ENCODE measurements around the gene TFAP2E.
A peak's percentile ranks its signal among the peaks of the same experiment; 100 is the strongest.

Gene TFAP2E

DNA sequence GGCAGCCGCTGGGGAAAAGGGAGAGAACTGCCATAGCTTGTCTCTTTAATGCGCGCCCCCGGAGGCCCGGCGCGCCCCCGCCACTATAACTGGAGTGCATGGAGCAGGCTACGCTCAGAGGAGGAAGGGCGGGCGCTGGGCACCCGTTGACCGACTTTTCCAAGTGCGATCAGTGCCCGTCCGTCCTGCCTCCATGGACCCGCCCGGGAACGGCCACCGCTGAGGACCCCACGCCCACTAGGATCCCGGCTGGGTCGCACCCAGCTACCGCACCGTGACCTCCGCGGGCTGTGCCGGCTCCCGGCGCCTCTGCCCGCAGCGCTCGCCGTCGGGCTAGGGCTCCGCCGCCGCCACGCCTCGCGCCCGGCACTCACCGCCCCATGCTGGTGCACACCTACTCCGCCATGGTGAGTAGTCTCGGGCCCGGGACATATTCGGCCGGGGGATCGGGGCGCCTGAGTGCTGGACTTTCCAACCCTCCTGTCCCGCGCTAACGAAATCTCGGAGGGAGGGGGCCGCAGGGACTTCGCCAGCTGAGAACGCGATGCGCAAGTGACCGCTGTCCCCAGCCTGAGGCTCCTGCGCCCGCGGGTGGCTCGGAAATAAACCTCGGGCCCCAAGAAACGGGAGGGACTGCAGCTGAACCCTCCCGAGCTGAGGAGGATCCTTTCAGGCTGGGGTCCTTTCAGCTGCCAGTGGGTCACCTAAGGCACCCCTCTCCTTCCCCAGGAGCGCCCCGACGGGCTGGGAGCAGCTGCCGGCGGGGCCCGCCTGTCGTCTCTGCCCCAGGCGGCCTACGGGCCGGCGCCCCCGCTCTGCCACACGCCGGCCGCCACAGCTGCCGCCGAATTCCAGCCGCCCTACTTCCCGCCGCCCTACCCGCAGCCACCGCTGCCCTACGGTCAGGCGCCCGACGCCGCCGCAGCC lies at the start of gene TFAP2E:
TFAP2E (plus strand) TSS at position 117 of the 927 bp plus-strand sequence; CDS start at position 381, 264 bp downstream.
- DNase-seq, result peak; percentile 22 to 48

DNA sequence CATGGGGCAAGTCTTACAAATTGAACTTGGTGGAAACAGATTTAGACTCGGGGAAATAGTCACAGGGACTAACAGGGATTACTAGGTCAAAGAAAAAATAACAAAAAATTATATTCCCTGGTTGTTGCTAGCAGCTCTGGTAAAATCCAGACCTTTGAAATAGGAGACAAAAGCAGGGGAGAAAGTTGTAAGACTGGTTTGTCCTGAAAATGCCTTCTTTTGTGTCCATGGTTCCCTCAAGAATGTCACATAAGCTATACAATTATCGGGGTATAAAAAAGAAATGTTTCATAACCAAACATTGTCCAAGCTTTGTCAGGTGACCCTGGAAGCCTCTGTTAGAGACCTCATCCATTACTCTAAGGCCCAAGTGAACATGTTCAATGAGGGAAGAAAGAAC lies 49.0 kb upstream of the TFAP2E start:
- DNase-seq, result no peak

DNA sequence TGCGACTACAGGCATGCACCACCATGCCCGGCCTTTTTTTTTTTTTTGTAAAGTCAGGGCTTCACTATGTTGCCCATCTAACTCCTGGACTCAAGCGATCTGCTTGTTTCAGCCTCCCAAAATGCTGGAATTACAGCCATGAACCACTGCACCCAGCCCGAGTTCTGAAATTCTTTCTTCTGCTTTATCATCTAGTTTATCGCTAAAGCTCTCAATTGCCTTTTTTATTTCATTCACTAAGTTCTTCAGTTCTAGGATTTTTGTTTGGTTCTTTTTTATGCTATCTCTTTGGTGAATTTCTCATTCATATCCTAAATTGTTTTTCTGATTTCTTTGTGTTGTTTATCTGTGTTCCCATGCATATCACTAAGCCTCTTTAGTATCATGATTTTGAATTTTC lies 42.9 kb upstream of the TFAP2E start:
- no peak for DNase-seq

DNA sequence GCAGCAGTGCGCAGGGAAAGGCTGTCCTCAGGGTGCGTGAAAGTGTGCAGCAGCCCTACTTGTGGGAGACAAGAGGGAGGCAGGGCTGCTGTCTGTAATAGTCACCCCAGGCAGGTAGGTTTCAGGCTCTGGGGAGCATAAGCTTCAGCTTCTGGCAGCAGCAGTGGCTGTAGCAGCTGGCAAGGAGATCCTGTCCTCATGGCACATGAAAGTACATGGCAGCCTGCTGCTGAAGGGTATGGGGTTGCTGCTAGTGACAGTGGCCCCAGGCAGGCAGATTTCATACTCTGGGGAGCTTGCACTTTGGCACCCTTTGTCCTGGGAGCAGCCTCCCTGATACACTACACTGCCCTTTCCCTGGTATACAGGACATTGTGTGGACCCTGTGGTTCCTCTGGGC lies 42.2 kb upstream of the TFAP2E start:
- no peak for DNase-seq

DNA sequence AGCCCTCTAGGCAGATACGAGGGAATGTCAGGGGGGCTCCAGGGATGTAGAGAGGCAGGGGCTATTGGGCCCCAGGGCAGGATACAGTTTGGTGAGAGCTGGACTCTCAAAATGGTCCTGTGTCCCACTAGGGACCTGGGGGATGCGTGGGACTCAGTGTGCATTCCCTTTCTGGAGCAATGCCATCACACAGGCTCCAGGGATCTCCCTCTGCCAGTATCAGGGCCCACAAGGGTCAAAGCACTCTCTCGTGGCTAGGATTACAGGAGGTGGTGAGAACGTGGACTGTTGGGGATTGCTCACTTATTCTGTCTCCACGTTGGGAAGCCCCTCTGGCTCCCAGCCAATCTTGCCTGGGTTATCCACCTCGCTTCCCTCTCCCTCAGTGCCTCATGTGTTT lies 41.7 kb upstream of the TFAP2E start:
- DNase-seq, result no peak

DNA sequence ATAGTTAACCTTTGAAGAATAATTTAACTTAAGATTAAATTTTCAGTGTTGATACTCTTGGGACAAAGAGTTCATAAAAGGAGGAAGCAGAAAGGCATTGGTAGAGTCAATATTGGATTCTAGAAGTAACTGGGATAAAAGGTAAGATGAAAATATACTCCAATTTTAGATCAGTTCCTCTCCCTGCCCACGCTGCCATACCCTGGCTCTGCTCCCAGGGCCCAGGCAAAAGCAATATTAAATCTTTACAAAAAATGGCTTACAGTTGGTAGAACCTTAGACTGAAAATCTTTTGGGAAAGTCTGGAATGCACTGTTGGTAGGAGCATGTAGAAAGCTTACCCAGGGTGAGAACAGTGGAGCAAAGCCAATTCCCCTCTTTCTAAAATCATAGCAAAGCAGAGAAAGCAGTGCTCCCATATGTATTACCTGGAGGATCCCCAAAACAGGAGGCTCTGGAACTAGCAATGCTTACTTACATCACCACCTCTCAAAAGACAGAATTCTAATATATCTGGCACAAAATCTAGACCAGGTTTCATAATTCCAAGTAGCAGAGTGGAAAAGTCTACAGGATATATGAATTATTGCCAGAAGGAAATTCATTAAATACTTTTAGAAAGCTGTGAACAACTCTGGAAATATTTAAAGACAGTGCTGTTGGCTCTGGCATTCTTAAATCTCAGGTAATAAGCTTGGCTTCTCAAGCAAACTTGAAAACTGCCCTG lies 40.5 kb upstream of the TFAP2E start:
- DNase-seq, result peak in 1 of 2 donors; percentile 57

DNA sequence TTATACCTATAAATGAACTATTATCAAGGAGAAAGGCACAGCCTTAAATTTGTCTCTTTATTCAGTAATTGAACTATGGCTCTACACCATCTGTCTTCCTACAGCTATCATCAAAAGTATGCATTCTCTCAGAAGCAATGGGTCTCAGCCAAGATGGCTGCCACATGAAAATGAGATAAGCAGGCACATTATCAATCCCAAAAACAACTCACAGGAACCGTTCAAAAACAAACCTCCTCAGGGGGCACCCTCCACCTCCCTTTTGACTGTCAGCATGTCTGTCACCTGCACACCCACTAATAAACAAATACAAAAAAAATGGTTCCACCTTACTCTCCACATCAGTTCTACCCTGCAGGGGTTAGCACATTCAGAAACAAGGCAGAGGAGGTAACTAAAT lies 39.5 kb upstream of the TFAP2E start:
- DNase-seq, result no peak

DNA sequence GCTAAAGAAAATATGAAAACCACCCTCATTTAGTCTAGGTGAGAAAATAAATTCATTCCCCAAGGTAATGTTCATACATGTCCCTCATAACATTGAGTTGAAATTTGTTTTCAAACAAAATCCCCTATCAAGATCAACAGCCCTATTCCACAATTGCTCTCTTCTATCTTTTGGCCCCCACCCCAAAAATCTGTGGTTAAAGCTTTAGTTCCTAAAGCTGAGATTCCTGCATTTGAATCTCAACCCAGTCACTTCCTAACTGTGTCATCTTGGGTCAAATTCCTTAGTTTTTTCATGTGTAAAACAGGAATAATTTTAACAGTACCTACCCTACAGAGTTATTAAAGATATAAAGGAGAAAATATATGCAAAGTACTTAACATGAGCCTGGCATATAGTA lies 37.9 kb upstream of the TFAP2E start:
- no peak for DNase-seq

DNA sequence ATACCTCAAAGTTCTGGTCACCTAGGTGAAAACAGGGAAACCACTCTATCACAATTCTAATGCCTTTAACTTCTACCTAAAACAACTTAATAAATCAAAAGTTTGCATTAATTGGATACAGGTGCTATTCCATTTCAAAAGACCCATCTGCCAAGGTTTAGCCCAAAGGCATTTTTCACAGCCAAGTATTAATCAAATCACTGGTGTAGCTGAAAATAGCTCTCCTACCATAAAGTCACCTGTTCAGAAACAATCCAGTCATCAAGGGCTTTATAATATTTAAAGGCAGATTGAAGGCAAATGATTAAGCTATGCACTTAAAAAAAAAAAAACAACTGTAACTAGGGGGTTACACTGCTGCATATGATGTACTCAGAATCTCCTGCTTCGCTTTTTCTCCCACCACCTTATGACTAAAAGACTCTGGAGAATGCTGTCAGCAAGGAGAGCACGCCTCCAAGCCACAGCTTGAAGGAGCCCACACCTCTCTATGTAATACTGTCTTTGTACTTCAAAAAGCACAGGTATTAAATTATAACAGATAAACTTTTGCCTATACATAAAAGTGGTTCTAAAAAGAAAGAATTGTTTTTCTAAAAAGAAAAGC lies 36.5 kb upstream of the TFAP2E start:
- DNase-seq, result no peak

DNA sequence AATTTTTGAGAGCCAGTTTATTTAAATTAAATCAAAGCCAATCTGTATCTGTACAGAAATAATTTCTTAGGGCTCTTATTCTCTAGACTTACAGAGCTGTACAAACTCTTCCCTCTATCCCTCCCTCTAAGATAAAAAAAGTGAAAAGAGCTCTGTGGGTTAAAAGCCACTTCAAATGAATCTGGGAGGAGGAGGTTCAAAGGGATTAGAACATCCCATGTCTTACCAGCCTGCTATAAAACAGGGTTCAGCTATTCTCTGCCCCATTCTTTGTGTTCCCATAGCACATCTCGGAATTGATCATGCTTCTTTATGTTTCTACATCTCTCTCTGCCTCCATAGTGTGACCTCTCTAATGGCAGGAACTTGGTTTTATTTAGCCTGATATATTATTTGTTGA lies 35.3 kb upstream of the TFAP2E start:
- no peak for DNase-seq

DNA sequence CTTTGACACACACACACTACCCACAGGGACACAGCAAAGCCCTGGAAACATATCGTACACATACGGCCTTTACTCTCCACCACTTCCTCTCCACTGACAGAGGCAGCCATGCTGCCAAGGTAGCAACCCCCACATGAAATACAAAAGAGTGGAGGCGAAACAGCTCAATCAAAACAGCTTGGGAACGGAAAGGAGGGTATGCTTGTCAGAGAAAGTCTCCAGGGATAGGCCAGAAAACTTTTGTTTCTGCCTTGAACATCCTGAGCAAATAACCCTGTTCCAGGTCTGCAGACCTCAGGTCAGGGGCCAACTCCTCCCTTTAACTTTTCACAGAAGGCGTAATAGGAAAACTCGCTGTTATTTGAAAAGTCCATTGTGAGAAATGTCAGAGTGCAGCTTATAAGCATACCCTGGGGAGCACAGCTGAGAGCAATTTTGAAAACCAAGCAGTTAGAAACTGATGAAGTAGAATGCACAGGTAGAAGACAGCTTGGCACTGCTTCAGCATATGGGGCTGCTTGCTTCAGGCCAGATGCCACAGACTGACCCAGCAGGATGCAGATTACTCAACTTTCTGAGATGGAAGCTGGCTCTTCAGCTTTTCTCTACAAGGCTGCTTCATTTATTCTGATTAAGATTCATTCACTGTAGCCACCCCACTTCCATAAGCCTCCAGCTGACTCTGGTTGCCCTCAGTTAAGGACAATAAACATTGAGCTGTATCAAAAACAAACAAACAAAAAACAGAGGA lies 33.9 kb upstream of the TFAP2E start:
- no peak for DNase-seq

DNA sequence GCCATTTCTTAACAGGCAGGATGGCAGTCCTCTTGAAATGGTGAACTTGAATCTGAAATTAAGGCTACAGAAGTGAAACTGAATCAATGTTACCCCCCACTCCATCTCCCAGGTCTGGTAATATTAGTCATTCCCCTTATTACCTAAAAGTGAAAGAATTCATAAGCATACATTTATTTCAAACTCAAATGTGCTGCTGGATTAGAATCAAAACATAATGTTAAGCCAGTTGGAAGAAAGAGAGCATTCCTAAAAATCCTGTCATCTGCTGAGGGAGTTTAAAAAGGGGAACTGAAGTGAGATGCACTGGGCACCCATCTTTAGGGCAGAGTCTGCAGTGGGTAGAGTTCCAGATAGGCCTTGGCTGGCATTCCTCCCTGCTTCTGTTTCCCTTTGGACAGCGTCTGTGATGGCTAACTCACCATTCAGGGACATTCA lies 33.3 kb upstream of the TFAP2E start:
- DNase-seq, result no peak

DNA sequence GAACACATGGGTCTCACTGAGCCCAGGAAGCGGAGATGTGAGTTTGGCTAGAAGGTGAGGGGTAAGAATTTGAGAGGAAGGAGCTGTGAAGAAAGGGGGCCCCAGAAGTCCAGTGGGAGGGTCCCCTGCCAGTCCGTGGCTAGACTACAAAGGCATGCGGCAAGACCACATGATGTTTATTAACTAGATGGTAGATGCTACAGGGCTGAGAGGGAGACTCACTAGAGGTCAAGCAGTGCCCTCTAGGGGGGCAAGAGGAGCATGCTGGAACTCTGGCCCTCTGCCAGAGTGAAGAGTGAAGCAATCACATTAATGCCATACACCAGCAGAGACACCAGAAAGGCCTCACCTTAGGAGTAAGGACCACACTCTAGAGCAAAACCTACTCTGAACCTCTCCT lies 28.1 kb upstream of the TFAP2E start:
- peak; percentile 22 to 33 for DNase-seq

DNA sequence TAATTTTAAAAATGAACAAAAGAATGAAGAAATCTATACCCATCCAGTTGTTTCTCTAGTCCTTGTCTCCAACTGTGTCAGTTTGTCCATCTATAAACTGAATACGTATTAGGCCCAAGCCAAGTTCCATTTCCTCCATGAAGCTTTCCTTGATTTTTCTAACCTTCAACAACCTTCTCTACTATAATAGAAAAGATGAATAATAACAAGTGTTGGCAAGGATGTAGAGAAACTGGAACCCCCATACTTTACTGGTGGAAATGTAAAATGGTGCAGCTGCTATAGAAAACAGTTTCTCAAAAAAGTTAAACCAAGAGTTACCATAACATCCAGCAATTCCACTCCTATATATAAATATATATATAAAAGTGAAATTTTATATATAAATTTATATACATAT lies 26.5 kb upstream of the TFAP2E start:
- no peak for DNase-seq

DNA sequence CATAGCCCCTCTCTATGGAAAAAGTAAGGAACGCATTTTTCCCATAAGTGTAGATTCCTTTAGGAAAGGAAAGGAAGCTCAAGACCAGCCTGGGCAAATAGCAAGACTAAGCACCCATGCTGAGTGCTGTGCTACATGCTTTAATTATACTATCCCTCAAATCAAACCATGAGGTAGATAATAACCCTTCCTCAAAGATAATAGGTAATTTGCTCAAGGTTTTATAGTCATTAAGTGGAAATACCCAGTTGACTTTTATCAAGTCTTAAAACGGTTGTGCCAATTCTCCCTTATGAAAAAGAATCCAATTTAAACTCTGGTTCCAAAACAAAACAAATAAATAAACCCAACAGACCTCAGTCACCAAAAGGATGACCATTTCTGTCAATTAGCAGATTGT lies 19.3 kb upstream of the TFAP2E start:
- DNase-seq, result no peak

DNA sequence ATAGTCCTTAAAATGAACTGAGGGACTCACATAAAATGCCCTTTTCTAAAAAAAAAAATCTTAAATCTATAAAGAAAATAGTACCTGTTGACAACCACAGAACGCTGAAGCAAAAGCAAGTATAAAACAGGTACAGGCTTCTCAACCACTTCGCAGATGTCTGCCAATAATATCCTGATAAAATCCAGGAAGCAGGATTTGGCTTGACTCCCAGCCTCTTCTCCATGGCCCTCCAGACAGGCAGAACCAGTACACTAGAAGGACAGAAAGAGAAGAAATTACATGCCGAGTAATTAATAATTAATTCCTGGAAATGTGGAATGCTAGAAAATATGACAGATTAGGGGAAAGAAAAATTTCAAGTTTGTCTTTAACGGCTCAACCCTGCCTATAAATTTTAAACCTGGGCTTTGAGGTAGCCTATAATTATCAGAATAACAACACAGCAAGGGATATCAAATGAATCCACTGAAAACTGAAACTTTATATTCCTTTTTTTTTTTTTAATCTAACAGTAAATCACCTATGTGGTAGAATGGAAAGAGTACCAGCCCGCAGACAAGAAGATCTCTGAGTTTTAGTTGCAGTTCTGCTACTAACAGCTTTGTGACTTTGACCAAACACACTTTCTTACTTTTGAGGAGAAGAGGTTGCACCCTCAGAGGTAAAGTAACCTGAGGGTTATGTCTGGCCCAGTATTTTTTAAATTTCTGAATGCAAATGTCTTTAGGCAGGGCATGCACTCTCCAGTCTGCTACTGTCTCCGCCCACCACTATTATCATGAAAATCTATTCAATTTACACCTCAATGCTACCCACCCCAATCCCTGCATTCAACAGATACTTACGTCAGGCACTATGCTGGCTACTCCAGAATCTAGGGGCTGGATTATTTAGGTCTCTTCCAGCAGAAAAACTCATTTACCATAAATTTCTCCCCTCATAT lies 18.6 kb upstream of the TFAP2E start:
- DNase-seq, result no peak

DNA sequence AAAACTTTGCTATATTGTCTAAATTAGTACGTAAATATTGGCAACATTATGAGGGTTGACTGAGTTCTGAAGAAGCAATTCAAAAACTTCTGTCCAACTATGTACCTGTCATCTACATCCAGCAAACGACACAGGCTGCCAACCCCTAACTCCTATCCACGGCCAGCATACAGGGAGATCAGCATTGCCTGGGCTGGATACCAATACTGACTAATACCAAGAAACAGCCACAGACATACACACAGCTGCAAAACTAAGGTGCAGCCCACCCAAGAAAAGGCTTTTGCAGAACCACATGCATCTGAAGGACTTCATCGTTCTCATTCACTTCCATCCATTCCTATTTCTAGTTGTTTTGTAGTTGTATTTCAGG lies 17.9 kb upstream of the TFAP2E start:
- no peak for DNase-seq

DNA sequence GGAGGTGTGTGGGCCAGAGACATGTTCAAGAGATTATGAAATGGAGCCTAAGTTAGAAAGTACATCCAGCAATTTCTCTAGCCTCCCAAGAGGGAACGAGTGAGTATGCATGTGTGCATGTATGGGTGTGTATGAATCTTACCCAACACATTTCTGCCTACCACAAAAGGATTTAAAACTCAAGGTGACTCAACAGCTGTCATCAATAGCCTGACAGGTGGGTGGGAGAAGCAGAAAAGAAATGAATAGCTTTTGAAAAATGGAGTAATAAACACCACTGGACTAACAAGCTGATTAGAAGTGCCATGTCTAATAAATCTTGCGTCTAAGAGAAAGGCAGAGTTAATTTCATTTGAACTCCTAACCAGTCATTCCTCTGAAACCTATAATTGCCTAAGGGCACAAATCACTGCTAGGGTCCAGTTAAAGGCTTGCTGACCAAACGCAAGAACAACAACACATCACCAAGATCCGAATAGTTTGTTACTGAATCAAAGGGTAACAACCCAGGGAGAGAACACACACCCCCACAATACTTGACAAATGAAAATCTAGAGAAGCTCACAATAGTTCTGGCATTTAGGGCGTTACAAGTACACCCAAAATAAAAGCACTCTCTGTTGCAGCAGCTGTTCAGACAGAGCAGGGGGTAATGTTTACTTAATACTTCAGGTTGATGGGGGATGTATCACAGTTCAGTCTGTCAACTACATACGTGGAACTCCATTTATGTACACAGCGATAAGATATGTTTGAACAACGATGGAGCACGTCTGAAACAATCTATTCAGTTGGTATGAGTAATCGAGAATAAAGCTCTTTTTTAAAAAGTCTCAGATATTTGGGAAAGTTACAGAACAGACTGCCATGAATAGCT lies 17.3 kb upstream of the TFAP2E start:
- DNase-seq, result no peak

DNA sequence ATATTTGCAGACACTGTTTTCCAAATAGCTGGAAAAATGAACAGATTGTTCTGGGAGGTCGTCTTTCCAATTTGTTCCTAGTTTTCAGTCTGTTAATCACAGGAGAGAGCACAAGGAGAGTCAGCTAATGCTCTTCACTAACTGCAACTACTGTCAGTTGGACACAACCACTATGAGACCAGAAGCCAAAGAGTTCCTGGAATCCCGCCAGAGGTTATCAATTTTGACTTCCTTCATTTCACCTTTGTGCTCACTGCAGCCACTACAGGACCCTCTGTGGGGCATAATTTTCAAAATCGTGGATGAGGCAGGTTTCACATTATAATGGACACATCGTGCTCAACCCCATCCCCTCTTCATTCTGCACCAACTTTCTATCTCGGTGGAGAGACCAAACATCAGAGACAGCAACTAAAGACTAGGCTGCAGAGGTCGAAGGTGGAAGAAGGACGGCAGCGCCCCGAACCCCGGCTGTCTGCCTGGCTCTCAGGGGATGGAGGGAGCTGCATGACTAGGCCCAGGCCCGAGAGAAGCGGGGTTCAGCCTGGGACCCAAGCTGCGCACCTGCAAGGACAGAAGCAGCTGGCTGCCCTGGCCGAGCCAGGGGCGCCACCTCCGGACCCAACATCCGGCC lies 16.5 kb upstream of the TFAP2E start:
- DNase-seq, result no peak

DNA sequence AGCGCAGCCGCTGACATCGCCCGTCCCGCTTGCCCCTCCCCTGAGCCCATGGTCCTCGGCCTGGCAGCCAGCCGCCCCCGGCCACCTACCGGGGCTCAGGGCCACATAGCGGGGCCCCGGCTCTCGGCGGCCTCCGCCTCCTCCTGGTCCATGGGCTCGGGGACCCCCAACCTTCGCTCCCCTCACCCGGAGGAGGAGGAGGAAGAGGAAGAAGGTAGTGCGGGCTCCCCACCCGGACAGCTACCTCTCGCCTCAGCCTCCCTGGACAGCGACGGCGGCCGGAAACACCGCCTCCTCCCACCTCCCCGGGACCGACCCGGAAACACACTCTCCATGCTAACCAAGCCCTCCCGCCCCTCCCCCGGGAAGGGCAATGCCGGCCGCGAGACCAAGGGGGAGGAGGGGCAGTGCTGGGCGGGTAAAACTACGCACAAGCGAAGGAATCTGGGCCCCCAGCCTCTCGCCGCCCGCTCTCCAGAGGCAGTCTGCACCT lies 15.9 kb upstream of the TFAP2E start, which contains the start of gene KIAA0319L:
KIAA0319L (minus strand) TSS at position 286 of the 493 bp plus-strand sequence. CDS start 2,912 bp downstream, outside the sequence.
- DNase-seq, result peak; percentile 91 to 97

Data from hippocampal formation (tissue), 2 donors.